ENCODE results near the gene DEFB131A. TPM values are rescaled to one million over a fixed set of nuclear protein-coding genes. Genes with fewer than 3 reads are reported as not detected.
"Not testable (repeated sequence)": the region's sequence is repeated elsewhere in the genome, so short reads cannot be mapped to it uniquely, and the experiment has no call there.

The DEFB131A gene, protein sequence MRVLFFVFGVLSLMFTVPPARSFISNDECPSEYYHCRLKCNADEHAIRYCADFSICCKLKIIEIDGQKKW
- total RNA-seq (not detected), polyA plus RNA-seq (ENCODE audit: insufficient read length in 2 of 2) (not detected)
- long read RNA-seq, donor 1, result 0 reads
- long read RNA-seq, donor 2, result 0 reads
- long read RNA-seq, donor 3, result 0 reads
- long read RNA-seq, donor 4, result 0 reads

DNA sequence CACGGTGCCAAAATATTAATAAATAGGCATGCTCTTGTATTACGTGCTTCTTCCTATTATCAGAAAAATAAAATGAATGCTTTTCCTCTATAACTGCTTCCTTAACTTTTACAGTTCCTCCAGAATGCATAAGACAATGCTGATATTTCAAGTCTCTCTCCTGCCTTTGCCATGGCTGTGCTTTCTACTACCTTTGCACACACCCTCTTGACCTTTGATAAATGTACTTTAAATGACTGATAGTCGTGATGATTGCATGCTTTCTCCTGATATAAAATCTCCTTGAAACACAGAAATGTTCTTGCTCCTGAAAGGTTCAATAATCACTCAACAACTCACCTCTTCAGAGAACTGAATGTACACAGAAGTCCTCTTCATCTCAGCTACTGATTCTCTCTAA is at the start of gene DEFB131A:
Gene DEFB131A, plus strand, starts transcription at position 301 of the 400 bp plus-strand sequence. CDS start 120 bp downstream, outside the sequence.
- DNase-seq (ENCODE audit: low read depth in 4 of 6, low spot score in 6 of 6); H3K4me3 ChIP-seq (ENCODE audit: low read depth, low read length); H3K27ac ChIP-seq (ENCODE audit: low read depth, low read length); H3K9me3 ChIP-seq (ENCODE audit: control insufficient read depth, insufficient read depth, low read length); H3K27me3 ChIP-seq (ENCODE audit: control insufficient read depth, insufficient read depth, low read length); H3K36me3 ChIP-seq (ENCODE audit: control insufficient read depth, insufficient read depth, low read length); H3K4me1 ChIP-seq (ENCODE audit: control insufficient read depth, insufficient read depth, low read length): not testable (repeated sequence)
- WGBS (ENCODE audit: insufficient coverage), result no CpG with 5 or more reads among the region's 3 CpGs

DNA sequence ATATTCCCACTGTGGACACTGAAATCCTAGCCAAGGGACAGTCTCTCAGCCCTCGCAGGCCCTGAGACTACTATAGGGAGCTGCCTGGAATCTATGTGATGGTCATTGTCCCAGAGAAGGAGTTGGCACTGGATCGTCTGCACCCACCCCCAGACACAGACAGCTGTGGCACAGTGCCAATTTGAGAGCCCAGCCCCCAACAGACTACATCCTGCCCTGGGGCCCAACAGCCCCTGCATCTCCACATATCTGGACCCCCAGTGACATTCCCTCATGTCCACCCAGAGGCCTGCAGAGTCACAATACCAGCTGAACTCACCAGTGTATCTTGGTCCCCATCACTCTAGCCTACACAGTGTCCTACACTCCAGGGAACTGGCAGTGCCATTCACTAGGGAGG is 38.4 kb upstream of the DEFB131A start:
- H3K27me3 ChIP-seq (ENCODE audit: control insufficient read depth, insufficient read depth, low read length); H3K4me3 ChIP-seq (ENCODE audit: low read depth, low read length); DNase-seq (ENCODE audit: low read depth in 4 of 6, low spot score in 6 of 6); H3K9me3 ChIP-seq (ENCODE audit: control insufficient read depth, insufficient read depth, low read length); H3K27ac ChIP-seq (ENCODE audit: low read depth, low read length); H3K4me1 ChIP-seq (ENCODE audit: control insufficient read depth, insufficient read depth, low read length); H3K36me3 ChIP-seq (ENCODE audit: control insufficient read depth, insufficient read depth, low read length): not testable (repeated sequence)
- WGBS (ENCODE audit: insufficient coverage), result 0% methylated on average over 1 of the region's 2 CpGs

DNA sequence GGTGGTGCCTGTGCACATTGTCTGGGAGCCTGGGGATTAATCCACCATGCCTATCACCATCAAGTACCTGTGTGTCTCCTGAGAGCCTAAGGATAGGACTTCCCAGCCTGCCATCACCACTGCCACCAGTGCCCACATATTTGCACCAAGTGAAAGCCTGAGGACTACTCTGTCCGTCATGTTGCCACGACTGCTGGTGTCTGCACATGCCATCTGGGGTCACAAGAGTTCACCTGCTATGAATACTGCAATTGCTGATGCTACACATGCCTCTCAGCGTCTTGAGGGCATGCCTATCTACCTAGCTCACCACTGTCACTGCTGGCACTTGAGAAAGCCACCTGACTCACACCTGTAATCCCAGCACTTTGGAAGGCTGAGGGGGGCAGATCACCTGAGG is 37.7 kb upstream of the DEFB131A start:
- H3K9me3 ChIP-seq (ENCODE audit: control insufficient read depth, insufficient read depth, low read length); H3K27me3 ChIP-seq (ENCODE audit: control insufficient read depth, insufficient read depth, low read length); H3K4me3 ChIP-seq (ENCODE audit: low read depth, low read length); H3K27ac ChIP-seq (ENCODE audit: low read depth, low read length); H3K4me1 ChIP-seq (ENCODE audit: control insufficient read depth, insufficient read depth, low read length); DNase-seq (ENCODE audit: low read depth in 4 of 6, low spot score in 6 of 6); H3K36me3 ChIP-seq (ENCODE audit: control insufficient read depth, insufficient read depth, low read length): not testable (repeated sequence)
- WGBS (ENCODE audit: insufficient coverage), result 94% methylated on average over 2 of the region's 3 CpGs

DNA sequence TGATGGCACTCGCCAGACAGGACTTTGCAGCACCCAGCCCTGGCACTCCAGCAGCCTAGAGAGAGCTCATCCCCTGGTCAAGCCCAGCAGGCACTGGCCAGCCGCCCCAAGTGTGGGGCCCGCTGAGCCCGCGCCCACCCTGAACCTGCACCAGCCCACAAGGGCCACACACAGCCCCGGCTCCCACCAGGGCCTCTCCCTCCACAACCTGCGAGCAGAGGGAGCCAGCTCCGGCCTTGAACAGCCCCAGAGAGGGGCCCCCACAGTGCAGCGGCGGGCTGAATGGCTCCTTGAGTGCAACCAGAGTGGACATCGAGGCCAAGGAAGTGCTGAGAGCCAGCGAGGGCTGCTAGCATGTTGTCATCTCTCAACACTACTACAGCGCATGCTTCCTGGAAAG is 34.4 kb upstream of the DEFB131A start:
- H3K27me3 ChIP-seq (ENCODE audit: control insufficient read depth, insufficient read depth, low read length), result no peaks in the 10 kb centered on the region
- H3K9me3 ChIP-seq (ENCODE audit: control insufficient read depth, insufficient read depth, low read length), result no peaks in the 10 kb centered on the region
- H3K4me3 ChIP-seq (ENCODE audit: low read depth, low read length), result no peak overlapping the region
- WGBS (ENCODE audit: insufficient coverage), result 89% methylated on average over 12 of the region's 13 CpGs
- no peaks in the 10 kb centered on the region for H3K4me1 ChIP-seq (ENCODE audit: control insufficient read depth, insufficient read depth, low read length)
- no peaks in the 10 kb centered on the region for H3K36me3 ChIP-seq (ENCODE audit: control insufficient read depth, insufficient read depth, low read length)
- no peak overlapping the region for H3K27ac ChIP-seq (ENCODE audit: low read depth, low read length)
- no peak for DNase-seq (ENCODE audit: low read depth in 4 of 6, low spot score in 6 of 6)

DNA sequence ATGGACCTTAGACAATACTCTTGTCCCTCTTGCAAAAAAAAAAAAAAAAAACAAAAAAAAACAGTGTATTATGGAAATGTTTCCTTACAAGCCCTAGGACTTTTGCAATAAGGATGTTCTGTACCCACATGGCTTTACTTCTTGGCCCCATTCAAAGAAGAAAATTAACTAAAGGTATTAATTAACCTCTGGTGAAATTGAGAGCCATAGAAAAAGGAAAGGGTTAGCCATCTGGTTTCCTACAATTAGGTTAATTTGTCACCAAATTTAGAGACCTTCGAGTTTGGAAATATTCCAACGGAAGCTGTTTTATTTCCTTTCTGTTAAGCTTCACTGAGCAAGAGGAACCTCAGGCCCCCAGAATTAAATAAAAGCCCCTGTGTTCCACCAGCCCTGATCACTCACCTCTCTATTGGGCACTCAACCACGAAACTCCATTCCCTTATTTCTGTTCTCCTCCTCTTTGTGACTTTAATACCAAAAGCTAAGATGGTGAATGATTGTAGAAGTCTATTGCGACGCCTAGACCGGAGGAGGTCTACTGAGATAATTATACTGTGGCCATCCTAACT is 22.2 kb upstream of the DEFB131A start:
- H3K27me3 ChIP-seq (ENCODE audit: control insufficient read depth, insufficient read depth, low read length); H3K27ac ChIP-seq (ENCODE audit: low read depth, low read length); H3K9me3 ChIP-seq (ENCODE audit: control insufficient read depth, insufficient read depth, low read length); H3K36me3 ChIP-seq (ENCODE audit: control insufficient read depth, insufficient read depth, low read length); DNase-seq (ENCODE audit: low read depth in 4 of 6, low spot score in 6 of 6); H3K4me1 ChIP-seq (ENCODE audit: control insufficient read depth, insufficient read depth, low read length); H3K4me3 ChIP-seq (ENCODE audit: low read depth, low read length): not testable (repeated sequence)
- 77% methylated on average over 2 of the region's 6 CpGs for whole genome bisulfite sequencing (ENCODE audit: insufficient coverage)

DNA sequence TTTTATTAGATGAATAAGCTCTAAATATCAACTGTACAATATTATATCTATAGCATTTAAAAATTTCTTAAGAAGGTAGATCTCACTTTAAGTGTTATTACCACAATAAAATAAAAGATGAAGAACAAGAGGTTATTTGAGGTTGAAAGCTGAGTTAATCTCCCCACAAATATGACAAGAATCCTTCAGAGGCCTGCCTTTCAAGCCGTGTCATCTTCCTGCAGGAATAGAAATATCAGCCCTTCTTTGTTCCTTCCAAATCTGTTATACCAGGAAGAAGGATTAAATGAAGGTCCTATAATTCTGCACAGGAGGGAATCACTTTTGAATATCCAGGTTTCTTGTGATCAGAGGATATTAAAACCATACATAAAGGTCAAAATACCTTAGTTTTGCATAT is 18.3 kb upstream of the DEFB131A start:
- no CpG with 5 or more reads among the region's 1 CpG for WGBS (ENCODE audit: insufficient coverage)
- H3K27me3 ChIP-seq (ENCODE audit: control insufficient read depth, insufficient read depth, low read length); H3K36me3 ChIP-seq (ENCODE audit: control insufficient read depth, insufficient read depth, low read length); H3K4me1 ChIP-seq (ENCODE audit: control insufficient read depth, insufficient read depth, low read length); H3K9me3 ChIP-seq (ENCODE audit: control insufficient read depth, insufficient read depth, low read length); H3K4me3 ChIP-seq (ENCODE audit: low read depth, low read length); DNase-seq (ENCODE audit: low read depth in 4 of 6, low spot score in 6 of 6); H3K27ac ChIP-seq (ENCODE audit: low read depth, low read length): not testable (repeated sequence)

DNA sequence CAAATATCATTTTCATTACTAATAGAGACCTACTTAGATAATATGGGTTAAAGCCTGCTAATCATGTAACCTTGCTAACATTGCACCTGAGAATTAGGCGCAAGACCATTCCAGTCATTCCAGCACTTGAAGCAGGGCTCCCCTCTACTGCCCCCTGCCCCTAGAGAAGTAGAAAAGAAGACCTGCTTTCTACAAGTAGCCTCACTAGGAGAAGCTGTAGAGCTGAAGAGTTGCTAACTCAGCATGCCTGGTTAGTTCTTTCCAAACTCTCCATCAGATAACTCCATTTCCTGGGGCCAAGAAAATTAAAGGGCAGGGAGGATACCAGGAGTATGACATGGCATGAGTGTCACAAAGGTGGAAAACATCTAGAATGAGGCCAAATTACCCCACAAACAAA is 14.2 kb upstream of the DEFB131A start:
- WGBS (ENCODE audit: insufficient coverage), result no CpG with 5 or more reads among the region's 1 CpG

DNA sequence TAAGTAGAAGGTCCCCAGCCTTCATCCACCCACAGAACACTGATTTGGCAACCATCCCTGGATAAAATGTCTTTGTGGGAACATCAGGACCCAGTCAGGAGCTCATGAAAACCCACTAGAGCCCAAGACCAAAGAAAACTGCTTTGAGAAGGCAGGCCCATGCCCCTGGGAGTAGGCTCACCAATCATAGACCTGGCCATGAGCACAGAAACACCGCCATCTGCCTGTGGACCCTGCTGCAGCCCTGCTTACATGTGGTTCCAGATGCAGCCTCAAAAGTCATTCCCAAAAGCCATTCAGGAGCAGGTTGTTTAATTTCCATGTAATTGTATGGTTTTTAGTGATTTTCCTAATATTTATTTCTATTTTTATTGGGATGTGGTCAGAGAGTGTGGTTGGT is 10.9 kb upstream of the DEFB131A start:
- H3K27me3 ChIP-seq (ENCODE audit: control insufficient read depth, insufficient read depth, low read length); H3K9me3 ChIP-seq (ENCODE audit: control insufficient read depth, insufficient read depth, low read length); H3K36me3 ChIP-seq (ENCODE audit: control insufficient read depth, insufficient read depth, low read length); H3K27ac ChIP-seq (ENCODE audit: low read depth, low read length); H3K4me1 ChIP-seq (ENCODE audit: control insufficient read depth, insufficient read depth, low read length); H3K4me3 ChIP-seq (ENCODE audit: low read depth, low read length); DNase-seq (ENCODE audit: low read depth in 4 of 6, low spot score in 6 of 6): not testable (repeated sequence)
- WGBS (ENCODE audit: insufficient coverage), result no CpG with 5 or more reads among the region's 1 CpG

More for the DNA sequence above, 14.2 kb upstream of the DEFB131A start:
- H3K36me3 ChIP-seq (ENCODE audit: control insufficient read depth, insufficient read depth, low read length); H3K27me3 ChIP-seq (ENCODE audit: control insufficient read depth, insufficient read depth, low read length); H3K4me3 ChIP-seq (ENCODE audit: low read depth, low read length); H3K9me3 ChIP-seq (ENCODE audit: control insufficient read depth, insufficient read depth, low read length); H3K4me1 ChIP-seq (ENCODE audit: control insufficient read depth, insufficient read depth, low read length); H3K27ac ChIP-seq (ENCODE audit: low read depth, low read length); DNase-seq (ENCODE audit: low read depth in 4 of 6, low spot score in 6 of 6): not testable (repeated sequence)

DNA sequence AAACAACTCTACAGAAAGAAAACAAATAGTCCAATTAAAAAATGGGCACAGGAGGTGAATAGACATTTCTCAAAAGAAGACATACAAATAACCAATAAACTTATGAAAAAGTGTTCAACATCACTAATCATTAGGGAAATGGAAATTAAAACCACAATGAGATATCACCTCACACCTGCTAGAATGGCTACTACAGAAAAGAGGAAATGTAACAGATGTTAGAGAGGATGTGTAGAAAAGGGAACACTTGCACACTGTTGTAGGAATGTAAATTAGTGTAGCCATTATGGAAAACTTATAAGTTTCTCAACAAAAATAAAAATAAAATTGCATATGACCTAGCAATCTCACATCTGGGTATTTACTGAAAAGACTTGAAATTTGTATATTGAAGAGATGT is 7.5 kb upstream of the DEFB131A start:
- not testable (repeated sequence) for H3K4me3 ChIP-seq (ENCODE audit: low read depth, low read length)

DNA sequence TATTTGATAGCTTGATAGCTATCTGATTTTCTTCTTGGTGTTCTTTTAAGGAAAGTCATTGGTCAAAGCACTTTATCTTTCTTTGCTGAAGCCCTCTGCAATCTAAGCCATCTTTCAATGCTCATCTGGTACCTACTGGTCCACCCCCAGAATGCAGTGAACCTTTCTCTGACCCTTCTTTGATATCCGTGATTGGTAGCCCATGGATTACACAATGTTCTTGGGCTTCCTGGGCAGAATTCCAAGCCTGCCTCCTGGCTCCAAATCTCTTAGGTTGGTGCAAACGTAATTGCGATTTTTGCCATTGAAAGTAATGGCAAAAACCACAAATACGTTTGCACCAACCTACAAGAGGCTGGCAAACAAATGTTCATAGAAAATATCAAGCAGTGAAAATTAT is 1.9 kb upstream of the DEFB131A start:
- not testable (repeated sequence) for H3K36me3 ChIP-seq (ENCODE audit: control insufficient read depth, insufficient read depth, low read length); H3K4me1 ChIP-seq (ENCODE audit: control insufficient read depth, insufficient read depth, low read length); H3K27me3 ChIP-seq (ENCODE audit: control insufficient read depth, insufficient read depth, low read length); H3K27ac ChIP-seq (ENCODE audit: low read depth, low read length); H3K9me3 ChIP-seq (ENCODE audit: control insufficient read depth, insufficient read depth, low read length); H3K4me3 ChIP-seq (ENCODE audit: low read depth, low read length)
- DNase-seq (ENCODE audit: low read depth in 4 of 6, low spot score in 6 of 6), result peak in 1 of 6 donors; percentile 1
- WGBS (ENCODE audit: insufficient coverage), result 33% methylated on average over 1 of the region's 4 CpGs

More for the DNA sequence above, 7.5 kb upstream of the DEFB131A start:
- H3K27me3 ChIP-seq (ENCODE audit: control insufficient read depth, insufficient read depth, low read length); H3K27ac ChIP-seq (ENCODE audit: low read depth, low read length); H3K36me3 ChIP-seq (ENCODE audit: control insufficient read depth, insufficient read depth, low read length); H3K9me3 ChIP-seq (ENCODE audit: control insufficient read depth, insufficient read depth, low read length); H3K4me1 ChIP-seq (ENCODE audit: control insufficient read depth, insufficient read depth, low read length); DNase-seq (ENCODE audit: low read depth in 4 of 6, low spot score in 6 of 6): not testable (repeated sequence)

All from spinal cord (tissue), 10 donors.